K562 (cell line): ENCODE measurements around the gene GATB. TPM values are rescaled to one million over a fixed set of nuclear protein-coding genes. Genes with fewer than 3 reads are reported as not detected.

ENCODE experiments used
- ATAC-seq: fragments of 200-7000 bp; cut with Tn5 transposase; 3 replicates; pipeline ENCODE4 v1.9.1; 2020; ENCODE audit warnings: moderate library complexity
- BruUV-seq: library from RNA; stranded (reverse); fragments of 400-500 nt; replicated peaks from 2 replicates; lab custom pipeline; 2021; lab: Mats Ljungman, UMichigan
- CTCF ChIA-PET: fragments of 300-600 bp; formaldehyde crosslinking; extraction: SDS; loops from one replicate; lab custom pipeline; 2021; ENCODE audit warnings: low intra/inter-chr PET ratio; lab: Yijun Ruan, JAX
- POLR2A ChIA-PET: fragments of 300-600, 350-650 bp; sonication (Branson Sonifier 250); formaldehyde crosslinking; extraction: SDS; loops from one replicate; lab custom pipeline; 2021; ENCODE audit warnings: antibody characterized with exemption, inconsistent platforms; lab: Yijun Ruan, JAX
- DNase-seq, 4 experiments: peaks; one replicate each; pipeline versions ENCODE4 v3.0.0 to v3.0.0-alpha.2; 2011 to 2018; ENCODE audit warnings: low spot score in 3 of 4, mixed read lengths in 3 of 4; ENCODE audit errors: extremely low read depth in 1 of 4
- FAIRE-seq: peaks from 2 replicates; lab custom pipeline; 2011; peaks lifted over from hg19 to GRCh38; lab: Jason Lieb, UNC
- H2AFZ ChIP-seq: 2 replicates; pipeline ENCODE4 v1.6.0; 2011; ENCODE audit warnings: low read depth, low read length, control low read depth, inconsistent platforms
- H3K27ac ChIP-seq: fragments of 200-600 bp; 3 replicates; pipeline ENCODE4 v1.8.0; 2011; ENCODE audit warnings: low read depth, mild to moderate bottlenecking, control low read depth, inconsistent platforms, low read length, moderate library complexity, mixed read lengths; ENCODE audit errors: extremely low read depth
- H3K27me3 ChIP-seq, 2 experiments: fragments of 300-600 bp in 1 of 2; 2 replicates in 1 of 2; 3 replicates in 1 of 2; pipeline versions ENCODE4 v1.6.0 to v1.8.0; 2011; ENCODE audit warnings: inconsistent platforms in 2 of 2, low read length in 2 of 2, mild to moderate bottlenecking in 1 of 2, mixed read lengths in 1 of 2, moderate library complexity in 1 of 2; ENCODE audit not compliant: control insufficient read depth in 2 of 2, insufficient read depth in 2 of 2
- H3K36me3 ChIP-seq: fragments of 300-600 bp; 3 replicates; pipeline ENCODE4 v1.8.0; 2011; ENCODE audit warnings: mild to moderate bottlenecking, low read length, inconsistent platforms; ENCODE audit not compliant: control insufficient read depth, insufficient read depth
- H3K4me1 ChIP-seq, 2 experiments: fragments of 200-600 bp in 1 of 2; replicated peaks in 1 of 2; 2 replicates in 1 of 2; 3 replicates in 1 of 2; pipeline versions ENCODE4 v1.5.1 to v1.8.0; 2011; ENCODE audit warnings: inconsistent platforms in 2 of 2, low read length in 2 of 2, mild to moderate bottlenecking in 1 of 2, mixed read lengths in 1 of 2, moderate library complexity in 1 of 2; ENCODE audit not compliant: control insufficient read depth in 2 of 2, insufficient read depth in 2 of 2
- H3K4me2 ChIP-seq: 2 replicates; pipeline ENCODE4 v1.6.1; 2011; ENCODE audit warnings: low read length, control low read depth, inconsistent platforms, mixed read lengths; ENCODE audit not compliant: insufficient read depth
- H3K4me3 ChIP-seq: fragments of 200-600 bp; sonication (generic), shearing (Covaris generic); 2 replicates; pipeline ENCODE4 v1.5.1; 2016; ENCODE audit warnings: control low read depth, inconsistent platforms
- H3K79me2 ChIP-seq: fragments of 200-600 bp; 3 replicates; pipeline ENCODE4 v1.8.0; 2011; ENCODE audit warnings: low read length, inconsistent platforms; ENCODE audit not compliant: control insufficient read depth, insufficient read depth
- H3K9ac ChIP-seq, 2 experiments: 2 replicates each; pipeline versions ENCODE4 v1.6.0 to v1.6.1; 2011; ENCODE audit warnings: low read depth in 2 of 2, low read length in 2 of 2, control low read depth in 1 of 2, inconsistent platforms in 1 of 2, mild to moderate bottlenecking in 1 of 2, mixed read lengths in 1 of 2; ENCODE audit not compliant: insufficient read depth in 1 of 2
- H3K9me1 ChIP-seq: one replicate; pipeline ENCODE4 v1.6.0; 2011; ENCODE audit warnings: inconsistent platforms, mild to moderate bottlenecking, low read length, moderate library complexity; ENCODE audit not compliant: control insufficient read depth, insufficient read depth
- H3K9me3 ChIP-seq: replicated peaks from 2 replicates; pipeline ENCODE4 v1.5.1; 2011; ENCODE audit warnings: low read depth, low read length, inconsistent platforms; ENCODE audit not compliant: control insufficient read depth, insufficient read depth
- H4K20me1 ChIP-seq: replicated peaks from 2 replicates; pipeline ENCODE4 v1.6.1; 2011; ENCODE audit warnings: low read length, inconsistent platforms, mixed read lengths; ENCODE audit not compliant: control insufficient read depth, insufficient read depth
- EGR1 ChIP-seq: fragments of 450-650 bp; conservative IDR thresholded peaks from 2 replicates; pipeline ENCODE4 v1.6.1; 2017; ENCODE audit warnings: mild to moderate bottlenecking
- HNRNPLL ChIP-seq: fragments of 200-400 bp; formaldehyde crosslinking; IDR thresholded peaks from 2 replicates; pipeline ENCODE4 v1.6.1; 2017; ENCODE audit warnings: low read length, low read depth, mild to moderate bottlenecking; ENCODE audit not compliant: poor library complexity, severe bottlenecking
- THRB ChIP-seq: fragments of 450-650 bp; formaldehyde crosslinking; conservative IDR thresholded peaks from 2 replicates; pipeline ENCODE4 v1.4.0; 2022; ENCODE audit warnings: mild to moderate bottlenecking, missing genetic modification characterization
- WGBS: fragments of 100-300 bp; shearing (Covaris generic); methylation state at CpG from one replicate; pipeline ENCODE4 v1.1.6; 2016; ENCODE audit warnings: low coverage, mixed read lengths; ENCODE audit not compliant: insufficient coverage; ENCODE audit errors: missing lambda C conversion rate; 5-methylcytosine and 5-hydroxymethylcytosine counted together
- in situ Hi-C: fragments of 300-500 bp; cut with MboI; formaldehyde crosslinking; loops from 4 replicates; pipeline ENCODE4 v1.15.0; 2018; ENCODE audit warnings: inconsistent platforms, mixed read lengths
- intact Hi-C: fragments of 100-400 bp; cut with micrococcal nuclease; formaldehyde crosslinking; loops from 2 replicates; pipeline ENCODE4 v1.14.2; 2022
- polyA plus RNA-seq, 8 experiments: library from polyadenylated mRNA; depleted of rRNA in 4 of 8; stranded (reverse) in 5 of 8; unstranded in 3 of 8; fragments of >200 nt; fragmentation: Nextera tagmentation in 2 of 8; fragmentation: Illumina TruSeq in 1 of 8; extraction: Ambion mirVana in 2 of 8; extraction: Trizol in 1 of 8; gene quantifications; 2 replicates each; pipeline versions ENCODE4 v1.2.1 to v1.2.3, GENCODE V29; 2011 to 2014; ENCODE audit warnings: inconsistent platforms in 1 of 8, missing spikeins in 1 of 8
- total RNA-seq, 7 experiments: library from RNA; depleted of rRNA in 6 of 7; stranded (reverse); fragments of >200 nt in 6 of 7; fragmentation: Illumina TruSeq in 2 of 7; extraction: Trizol in 2 of 7; gene quantifications; 2 replicates each; pipeline versions ENCODE4 v1.2.1 to v1.2.3, GENCODE V29; 2011 to 2021; ENCODE audit warnings: low replicate concordance in 1 of 7

GATB gene
- total and polyA plus RNA-seq, 9 of the 15 experiments (the other 6 are each of a cell fraction or from before 2014, with no cell fraction given) = 15.3 to 31.8 (median 26.2) TPM

- no TSS peak for BruUV-seq
- Histone ChIP-seq H3K4me3 (no peak overlapping the region), H3K79me2 (no peaks in the 10 kb centered on the region), H3K9me3 (no peaks in the 10 kb centered on the region), H3K36me3 (peaks cover 3% of the 10 kb centered on the region; the same call in 1 of the 3 replicates), H3K4me2 (no peak overlapping the region), H2AFZ (no peak overlapping the region), H4K20me1 (no peaks in the 10 kb centered on the region), H3K9me1 (no peaks in the 10 kb centered on the region), H3K4me1 (peaks cover 0 to 4% of the 10 kb centered on the region in 2 experiments; a peak in 1 of 5 replicates), H3K27ac (no peak overlapping the region), H3K9ac (no peak overlapping the region), H3K27me3 (no peaks in the 10 kb centered on the region)
- CTCF ChIA-PET = no interaction called here
- POLR2A ChIA-PET = no interaction called here
- FAIRE-seq (no peak), DNase-seq (no peak), ATAC-seq (peak; percentile 59)
- TF ChIP-seq HNRNPLL (no peak), EGR1 (0 out of 2 replicates have a peak, but pooled peaks have one; percentile 7), THRB (no peak)
- WGBS = 57% methylated on average over 8 of the region's 8 CpGs
- in situ Hi-C loops = no loop called here
- intact Hi-C loops = no loop called here
Measured at GRCh38 chr4:151679231-151679630, 81.6 kb downstream of the GATB start.
